T47D (cell line): ENCODE data around the gene CDK6.
"Not testable (repeated sequence)": the region's sequence is repeated elsewhere in the genome, so short reads cannot be mapped to it uniquely, and the experiment has no call there.

ENCODE experiments used
- DNase-seq, 2 experiments: peaks; one replicate each; pipeline versions ENCODE4 v3.0.0 to v3.0.0-alpha.2; 2011 to 2012; ENCODE audit warnings: low read depth in 1 of 2, low spot score in 1 of 2
- JUND ChIP-seq: IDR thresholded peaks from 2 replicates; pipeline ENCODE4 v1.6.1; 2012; ENCODE audit warnings: low read depth
- in situ Hi-C: cut with HindIII; loops from 2 replicates; pipeline ENCODE4 v1.10.0; 2016; ENCODE audit warnings: low sequenced_read_pairs, low pct_unique_long_range_greater_than_20kb

The CDK6 gene

GRCh38 chr7:92768501-92769393 lies 67.6 kb downstream of the CDK6 start:
- in situ Hi-C loops, result no loop called here
- DNase-seq, result no peak
- TF ChIP-seq JUND, result no peak

- in situ Hi-C loops, result no loop called here
- DNase-seq, result no peak
- no peak for TF ChIP-seq JUND
Measured at GRCh38 chr7:92767437-92767836, 68.9 kb downstream of the CDK6 start.

GRCh38 chr7:92766461-92767003 lies 69.8 kb downstream of the CDK6 start:
- no peak for TF ChIP-seq JUND
- DNase-seq, result no peak
- in situ Hi-C loops, result no loop called here

GRCh38 chr7:92765725-92766124 lies 70.6 kb downstream of the CDK6 start:
- in situ Hi-C loops, result no loop called here
- TF ChIP-seq JUND, result no peak
- no peak for DNase-seq

GRCh38 chr7:92763636-92764423 lies 72.5 kb downstream of the CDK6 start:
- no peak for TF ChIP-seq JUND
- peak in 1 of 2 experiments; percentile 7 for DNase-seq
- in situ Hi-C loops, result no loop called here

- DNase-seq, result no peak
- in situ Hi-C loops, result no loop called here
- no peak for TF ChIP-seq JUND
Measured at GRCh38 chr7:92762851-92763250, 73.5 kb downstream of the CDK6 start.

- in situ Hi-C loops, result no loop called here
- TF ChIP-seq JUND, result no peak
- DNase-seq, result no peak
Measured at GRCh38 chr7:92761391-92762097, 74.8 kb downstream of the CDK6 start.

GRCh38 chr7:92758796-92759431 lies 77.5 kb downstream of the CDK6 start:
- in situ Hi-C loops, result no loop called here
- no peak for TF ChIP-seq JUND
- no peak for DNase-seq

- in situ Hi-C loops, DNase-seq: not testable (repeated sequence)
Measured at GRCh38 chr7:92757311-92757910, 79.0 kb downstream of the CDK6 start.

GRCh38 chr7:92755680-92756079 lies 80.7 kb downstream of the CDK6 start:
- TF ChIP-seq JUND, result no peak
- DNase-seq, result no peak
- in situ Hi-C loops, result no loop called here

- in situ Hi-C loops, result no loop called here
- DNase-seq, result no peak
- TF ChIP-seq JUND, result no peak
Measured at GRCh38 chr7:92754919-92755581, 81.3 kb downstream of the CDK6 start.
